Hematopoietic multipotent progenitor cell treated with erythropoietin and hydrocortisone succinate and interleukin-3 and kit ligand, for 17 days (in vitro differentiated cells): ENCODE results near the gene FGD5.
A peak's percentile ranks its signal among the peaks of the same experiment; 100 is the strongest.

Experiments used
- DNase-seq: peaks from one replicate; pipeline ENCODE4 v3.0.0-alpha.2; 2015; ENCODE audit warnings: low spot score

Gene FGD5

DNA sequence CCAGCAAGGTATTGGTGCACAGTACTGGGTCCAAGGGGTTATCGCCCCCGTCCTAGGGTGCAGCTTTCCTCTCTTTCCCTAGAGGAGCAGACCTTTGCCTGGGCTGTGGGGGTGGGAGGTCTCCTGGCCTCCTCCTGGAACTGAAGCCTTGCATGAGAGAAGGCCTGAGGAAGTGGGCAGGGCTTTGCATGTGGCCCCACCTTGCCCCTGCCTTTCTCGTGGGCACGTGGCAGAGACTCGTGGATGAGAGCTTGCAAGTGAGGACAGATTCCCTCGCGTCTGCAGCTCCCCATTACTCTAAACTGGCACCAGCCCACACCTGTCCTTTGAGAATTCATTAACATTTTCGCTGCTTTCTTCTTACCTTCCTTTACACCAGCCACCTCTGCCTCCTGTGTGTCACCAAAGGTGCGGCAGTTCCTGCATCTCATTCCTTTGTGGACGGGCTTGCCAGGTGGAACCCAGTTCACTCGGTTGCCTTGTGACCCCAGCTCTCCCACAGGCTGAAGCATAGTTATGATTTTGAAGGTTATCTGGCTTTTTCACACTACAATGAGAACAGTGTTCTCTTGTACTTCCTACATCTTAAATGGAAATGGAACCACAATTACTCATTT is 87.7 kb downstream of the FGD5 start:
- no peak for DNase-seq

DNA sequence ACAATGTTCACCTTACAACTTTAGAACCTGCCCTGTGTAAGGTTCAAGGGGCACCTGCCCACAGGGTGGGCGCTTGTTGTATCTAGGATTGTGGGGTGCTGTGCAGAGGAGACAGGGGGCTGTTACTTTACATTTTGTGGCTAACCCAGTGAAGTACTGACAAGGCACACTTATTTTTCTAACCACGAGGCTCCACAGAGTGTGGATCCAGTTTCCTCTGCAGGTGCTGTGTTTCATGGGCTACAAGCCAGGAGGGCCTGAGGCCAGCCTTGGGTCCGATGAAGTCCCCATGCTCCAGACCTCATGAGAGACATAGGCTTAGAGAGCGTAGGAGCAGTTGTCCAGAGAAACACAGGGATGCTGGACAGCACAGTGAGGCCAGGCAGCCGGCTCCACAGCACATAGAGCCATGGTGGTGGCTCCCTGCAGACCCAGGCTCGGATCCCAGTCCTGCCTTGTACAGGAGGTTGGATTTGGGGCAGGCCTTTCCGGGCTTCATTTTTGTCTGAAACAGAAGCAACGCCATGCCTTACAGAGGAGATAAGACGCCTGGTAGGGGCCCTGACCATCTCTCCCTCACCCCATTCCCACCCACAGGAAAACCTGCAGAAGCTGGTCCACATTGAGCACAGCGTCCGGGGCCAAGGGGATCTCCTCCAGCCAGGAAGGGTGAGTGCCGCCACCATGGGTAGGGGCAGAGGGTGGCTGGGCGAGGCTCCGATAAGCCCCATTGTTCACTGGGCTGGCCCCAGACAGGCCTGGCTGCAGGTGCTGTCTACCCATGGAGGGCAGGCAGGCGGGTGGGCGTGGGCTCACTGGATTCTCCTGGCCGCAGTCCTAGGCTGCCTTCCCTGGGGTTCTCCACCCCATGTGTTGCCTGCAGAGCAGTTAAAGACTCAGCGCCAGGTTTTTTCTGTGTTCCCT is 88.5 kb downstream of the FGD5 start:
- no peak for DNase-seq

DNA sequence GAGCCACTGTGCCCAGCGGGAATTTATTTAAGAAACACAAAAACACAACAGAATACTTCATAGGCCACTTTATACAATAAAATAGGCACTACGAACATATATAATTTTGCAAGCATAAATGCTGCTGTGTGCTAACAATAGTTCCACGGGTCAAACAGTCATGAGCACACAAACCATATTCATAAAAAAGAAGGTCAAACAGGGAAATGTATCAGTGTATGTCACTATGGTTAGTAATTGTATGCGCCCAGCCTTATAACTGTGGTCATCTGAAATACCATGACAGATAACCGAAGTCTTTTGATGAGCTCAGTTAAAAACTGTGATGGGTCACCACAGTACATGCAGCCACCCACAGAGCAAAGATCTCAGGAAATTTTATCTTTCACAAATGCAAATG is 90.5 kb downstream of the FGD5 start:
- no peak for DNase-seq

DNA sequence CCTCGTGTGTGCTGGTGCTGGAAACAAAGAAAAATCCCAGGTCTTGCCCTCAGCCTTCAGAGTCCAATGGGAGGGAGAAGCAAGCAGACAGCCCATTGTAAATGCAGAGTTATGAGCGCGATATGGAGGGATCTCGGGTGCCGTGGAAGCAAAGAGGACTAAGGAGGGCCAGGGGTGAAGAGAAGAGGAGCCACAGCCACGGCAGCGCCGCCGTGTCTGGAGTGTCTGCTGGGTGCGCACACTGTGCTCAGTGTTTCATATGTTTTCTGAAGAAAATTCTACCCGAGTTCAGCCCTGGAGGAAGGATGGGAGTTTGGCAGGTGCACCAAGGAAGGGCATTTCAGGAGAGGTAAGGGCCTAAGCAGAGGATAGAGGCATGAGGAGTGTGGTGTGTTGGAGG is 92.9 kb downstream of the FGD5 start:
- no peak for DNase-seq

DNA sequence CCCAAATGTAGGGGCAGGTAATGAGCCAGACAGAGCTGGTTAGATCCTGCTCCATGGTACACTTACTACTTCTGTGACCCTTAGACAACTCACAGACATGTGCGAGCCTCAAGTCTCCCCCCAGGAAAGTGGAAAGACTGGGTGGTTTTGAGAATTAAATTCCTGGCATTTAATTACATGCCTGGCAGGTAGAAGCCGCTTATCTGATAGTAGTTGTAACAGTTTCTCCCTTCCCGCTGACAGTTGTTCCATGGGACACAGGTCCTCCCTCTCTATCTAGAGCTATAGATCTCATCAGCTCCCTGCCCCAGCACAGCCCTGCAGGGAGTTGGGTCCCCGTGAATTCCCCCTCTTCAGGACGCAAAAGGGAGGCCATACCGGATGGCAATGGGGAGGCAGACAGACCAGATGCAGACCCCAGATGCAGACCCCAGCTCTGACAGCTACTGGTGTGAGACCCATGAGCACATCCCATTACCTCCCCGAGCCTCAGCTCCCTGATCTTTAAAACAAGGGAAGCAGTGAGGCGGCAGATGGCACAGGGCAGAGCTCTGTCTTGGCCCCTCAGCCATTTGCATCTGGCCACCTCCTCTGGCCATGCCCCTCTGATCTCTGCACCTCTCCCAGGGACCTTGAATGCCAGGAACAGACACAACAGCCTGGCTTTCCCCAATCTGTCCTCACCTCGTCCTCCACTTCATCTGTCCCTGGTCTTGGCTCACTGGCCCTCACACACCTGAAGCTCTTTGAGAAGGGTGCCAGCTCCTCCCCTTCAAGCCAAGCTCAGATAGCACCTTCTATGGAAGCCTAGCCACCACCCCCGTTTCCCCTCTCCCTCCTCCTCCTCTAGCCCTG is 94.5 kb downstream of the FGD5 start:
- DNase-seq = no peak

DNA sequence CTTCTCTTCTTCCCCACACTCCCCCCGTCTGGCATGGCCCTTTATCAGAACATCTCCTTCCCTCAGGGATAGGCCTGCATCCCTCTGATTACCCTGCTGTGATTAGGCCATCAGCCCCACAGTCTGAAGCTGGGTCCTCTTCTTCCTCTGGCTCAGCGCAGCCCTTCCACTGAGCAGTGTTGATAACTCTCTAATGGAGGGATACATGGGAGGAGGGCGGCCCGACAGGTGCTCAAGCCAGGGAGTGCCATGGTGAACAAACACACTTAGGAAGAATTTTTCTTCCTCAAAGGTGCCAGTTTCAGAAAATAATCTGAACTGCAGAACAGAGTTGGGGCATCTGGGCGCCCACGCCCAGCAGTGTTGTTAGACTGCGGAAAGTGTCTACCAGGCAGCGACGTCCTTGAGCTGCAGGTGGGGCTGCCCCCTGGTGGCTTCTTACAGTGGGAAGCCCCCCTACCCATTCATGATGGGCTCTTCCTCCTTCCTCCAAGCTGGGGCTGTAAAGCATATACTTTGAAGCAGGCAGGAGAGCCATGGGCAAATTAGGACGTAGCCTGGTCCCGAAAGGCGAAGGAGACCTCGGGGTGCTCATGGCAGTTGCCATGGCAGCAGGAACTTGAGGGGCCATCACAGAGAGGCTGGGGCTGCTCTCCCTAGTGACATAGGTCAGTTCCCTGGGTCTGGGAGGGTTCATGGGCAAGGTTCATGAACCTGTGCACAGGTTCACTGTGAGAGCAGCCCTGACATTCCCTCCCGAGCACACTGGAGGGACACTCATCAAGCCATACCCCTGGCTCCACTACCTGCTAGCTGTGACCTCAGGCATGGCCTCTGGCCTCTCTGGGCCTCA is 95.4 kb downstream of the FGD5 start:
- DNase-seq = no peak

DNA sequence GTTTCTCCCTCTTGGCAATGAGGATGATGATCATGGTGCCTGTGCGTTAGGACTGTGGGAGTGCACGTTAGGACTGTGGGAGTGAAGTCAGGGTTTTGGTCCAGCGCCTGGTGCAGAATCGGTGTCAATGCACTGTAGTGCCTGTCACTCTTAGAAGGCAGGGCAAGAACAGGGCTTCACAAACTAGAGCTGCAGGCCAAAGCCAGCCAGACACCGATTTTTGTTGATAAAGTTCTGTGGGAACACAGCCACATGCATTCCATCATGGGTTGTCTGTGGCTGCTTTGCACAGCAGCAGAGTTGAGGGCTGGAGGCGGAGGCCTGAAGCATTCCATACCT is 96.0 kb downstream of the FGD5 start:
- no peak for DNase-seq

DNA sequence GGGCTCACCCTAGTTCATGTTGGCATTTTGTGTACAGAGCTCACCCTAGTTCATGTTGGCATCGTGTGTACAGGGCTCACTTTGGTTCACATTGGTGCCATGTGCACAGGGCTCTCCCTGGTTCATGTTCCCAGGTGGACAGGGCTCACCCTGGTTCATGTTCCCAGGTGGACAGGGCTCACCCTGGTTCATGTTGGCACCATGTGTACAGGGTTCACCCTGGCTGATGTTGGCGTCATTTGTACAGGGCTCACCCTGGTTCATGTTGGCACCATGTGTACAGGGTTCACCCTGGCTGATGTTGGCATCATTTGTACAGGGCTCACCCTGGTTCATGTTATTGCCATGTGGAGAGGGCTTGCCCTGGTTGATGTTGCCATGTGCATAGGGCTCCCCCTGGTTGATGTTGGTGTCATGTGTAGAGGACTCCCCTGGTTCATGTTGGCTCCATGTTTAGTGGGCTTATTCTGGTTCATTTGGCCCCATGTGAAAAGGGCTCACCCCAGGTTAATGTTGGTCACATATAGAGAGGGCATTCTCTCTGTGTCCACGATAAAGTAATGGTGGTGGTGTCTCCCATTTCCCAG is 97.0 kb downstream of the FGD5 start:
- DNase-seq = no peak

DNA sequence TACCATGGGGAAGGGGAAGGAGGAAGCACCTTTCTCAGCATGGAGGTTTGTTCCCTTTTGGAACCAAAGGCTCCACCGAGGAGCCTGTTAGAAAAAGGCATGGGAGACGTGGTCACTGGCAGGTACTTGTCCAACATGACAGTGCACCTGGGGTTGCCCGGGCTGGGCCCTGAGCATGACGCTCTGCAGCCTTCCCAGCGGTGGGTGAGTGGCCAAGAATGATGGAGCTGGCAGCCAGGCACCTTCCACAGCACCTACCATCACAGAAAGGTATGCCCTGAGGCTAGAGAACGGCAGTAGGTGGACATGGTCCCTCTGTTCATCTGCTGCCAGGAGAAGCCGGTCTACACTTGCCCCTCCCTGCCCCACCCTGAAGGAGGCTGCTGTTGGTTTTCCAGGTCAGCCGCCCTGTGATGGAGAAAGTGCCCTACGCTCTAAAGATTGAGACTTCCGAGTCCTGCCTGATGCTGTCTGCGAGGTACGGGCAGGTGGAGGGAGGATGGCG is 99.6 kb downstream of the FGD5 start:
- no peak for DNase-seq

DNA sequence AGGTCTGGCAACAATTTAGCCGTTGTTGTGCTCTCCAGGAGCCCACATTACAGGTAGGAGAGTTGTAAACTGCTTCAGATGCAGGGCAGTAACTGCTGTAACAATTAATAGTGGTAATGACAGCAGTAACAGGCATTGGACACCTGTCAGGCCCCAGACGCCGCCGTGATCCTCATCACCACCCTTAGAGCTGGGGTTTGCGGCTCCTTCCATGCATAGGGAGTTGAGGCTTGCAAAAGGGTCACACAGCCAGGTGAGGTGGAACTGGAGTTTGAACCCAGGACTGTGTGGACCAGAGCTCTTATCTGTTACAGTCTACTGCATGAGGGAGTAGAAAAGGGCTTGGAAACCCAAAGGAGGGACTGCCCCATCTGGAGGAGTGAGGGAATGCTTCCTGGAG is 101.8 kb downstream of the FGD5 start:
- DNase-seq = no peak

DNA sequence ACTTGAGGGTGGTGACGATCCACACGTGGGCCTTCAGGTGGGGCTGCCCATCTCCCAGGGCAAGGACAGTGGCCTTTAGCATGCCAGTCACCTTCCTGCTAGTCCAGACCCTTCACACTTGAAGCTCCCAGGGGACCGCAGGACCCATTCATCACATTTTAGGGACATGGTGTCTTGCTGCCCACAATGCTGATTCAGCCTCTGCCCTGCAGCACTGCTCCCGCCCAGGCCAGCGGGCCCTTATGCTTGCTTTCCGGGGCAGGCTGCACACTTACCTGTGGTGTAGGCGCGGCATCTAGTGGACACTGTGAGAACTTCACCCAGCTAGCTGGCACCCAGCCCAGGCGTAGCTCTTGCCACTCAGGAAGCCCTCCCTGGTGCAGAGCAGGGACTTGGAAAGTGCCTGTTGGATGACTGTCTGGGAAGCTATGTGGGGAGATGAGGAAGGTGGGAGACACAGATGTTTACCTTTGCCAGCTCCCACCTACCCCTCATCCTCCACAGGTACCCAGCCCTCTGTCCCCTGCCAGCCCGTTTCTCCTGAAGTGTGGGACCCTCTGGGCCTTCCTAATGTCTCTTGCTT is 102.4 kb downstream of the FGD5 start:
- peak; percentile 82 for DNase-seq

DNA sequence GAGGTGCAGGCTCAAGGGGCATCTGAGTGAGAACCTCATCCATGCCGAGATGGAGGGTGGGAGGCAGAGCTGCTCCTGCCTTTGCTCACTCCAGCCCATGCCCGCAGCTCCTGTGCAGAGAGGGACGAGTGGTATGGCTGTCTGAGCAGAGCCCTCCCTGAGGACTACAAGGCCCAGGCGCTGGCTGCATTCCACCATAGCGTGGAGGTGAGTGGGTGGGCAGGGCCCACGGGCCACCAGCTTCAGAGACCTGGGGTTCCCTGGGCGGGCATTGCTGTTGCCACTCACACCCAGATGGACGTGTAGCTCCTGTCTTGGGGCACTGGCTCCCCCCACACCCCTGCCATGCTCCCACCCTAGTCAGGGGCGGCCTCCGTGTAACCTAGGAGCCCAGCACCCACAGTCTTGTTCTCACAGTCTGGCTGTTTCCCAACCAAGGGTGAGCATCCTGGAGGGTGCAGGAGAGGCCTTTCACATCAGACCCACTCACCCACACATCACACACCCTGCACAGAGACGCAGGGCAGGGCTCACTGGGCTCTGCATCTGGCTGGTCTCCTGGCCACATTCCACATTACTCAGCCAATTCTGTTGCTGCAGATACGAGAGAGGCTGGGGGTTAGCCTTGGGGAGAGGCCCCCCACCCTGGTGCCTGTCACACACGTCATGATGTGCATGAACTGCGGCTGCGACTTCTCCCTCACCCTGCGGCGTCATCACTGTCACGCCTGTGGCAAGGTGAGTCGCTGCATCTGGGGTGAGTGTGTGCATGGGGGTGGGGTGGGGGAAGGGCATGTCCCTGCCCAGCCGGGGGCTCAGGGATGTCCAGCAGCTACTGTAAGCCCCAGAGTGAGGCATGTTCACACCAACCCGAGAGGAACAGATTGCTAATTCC is 103.3 kb downstream of the FGD5 start:
- no peak for DNase-seq

DNA sequence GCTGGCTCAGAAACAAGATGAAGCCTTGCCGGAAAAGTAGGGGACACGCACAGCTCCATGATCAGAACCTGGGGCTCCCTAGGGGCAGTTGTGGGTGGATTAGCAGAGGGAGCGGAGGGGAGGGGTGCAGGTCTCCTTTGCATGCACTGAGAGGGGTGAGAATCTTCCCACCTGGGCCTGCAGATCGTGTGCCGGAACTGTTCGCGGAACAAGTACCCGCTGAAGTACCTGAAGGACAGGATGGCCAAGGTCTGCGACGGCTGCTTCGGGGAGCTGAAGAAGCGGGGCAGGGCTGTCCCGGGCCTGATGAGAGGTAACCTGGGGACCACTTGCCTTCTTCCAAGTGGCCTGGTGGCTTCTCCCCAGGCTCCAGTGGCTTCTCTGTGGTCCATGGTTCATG is 104.1 kb downstream of the FGD5 start:
- no peak for DNase-seq

DNA sequence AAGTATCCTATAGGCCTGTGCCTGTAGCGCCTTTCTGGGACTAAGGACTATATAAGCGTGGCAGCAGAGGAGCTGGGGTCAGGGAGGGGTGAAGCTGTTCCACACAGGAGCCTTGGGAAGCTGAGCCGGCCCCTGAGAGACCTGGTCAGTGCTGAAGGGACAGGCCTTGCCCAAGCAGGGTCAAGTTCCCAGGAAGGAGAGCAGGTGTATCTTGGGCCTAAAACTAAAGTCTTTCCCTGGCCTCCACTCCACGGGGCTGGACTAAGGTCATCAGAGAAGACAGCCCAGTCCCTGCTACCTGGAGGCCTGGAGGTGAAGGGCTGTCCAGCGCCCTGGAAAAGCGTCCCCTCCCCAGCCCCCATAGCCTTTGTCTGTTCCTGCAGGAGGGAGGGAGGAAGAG is 104.7 kb downstream of the FGD5 start:
- no peak for DNase-seq

DNA sequence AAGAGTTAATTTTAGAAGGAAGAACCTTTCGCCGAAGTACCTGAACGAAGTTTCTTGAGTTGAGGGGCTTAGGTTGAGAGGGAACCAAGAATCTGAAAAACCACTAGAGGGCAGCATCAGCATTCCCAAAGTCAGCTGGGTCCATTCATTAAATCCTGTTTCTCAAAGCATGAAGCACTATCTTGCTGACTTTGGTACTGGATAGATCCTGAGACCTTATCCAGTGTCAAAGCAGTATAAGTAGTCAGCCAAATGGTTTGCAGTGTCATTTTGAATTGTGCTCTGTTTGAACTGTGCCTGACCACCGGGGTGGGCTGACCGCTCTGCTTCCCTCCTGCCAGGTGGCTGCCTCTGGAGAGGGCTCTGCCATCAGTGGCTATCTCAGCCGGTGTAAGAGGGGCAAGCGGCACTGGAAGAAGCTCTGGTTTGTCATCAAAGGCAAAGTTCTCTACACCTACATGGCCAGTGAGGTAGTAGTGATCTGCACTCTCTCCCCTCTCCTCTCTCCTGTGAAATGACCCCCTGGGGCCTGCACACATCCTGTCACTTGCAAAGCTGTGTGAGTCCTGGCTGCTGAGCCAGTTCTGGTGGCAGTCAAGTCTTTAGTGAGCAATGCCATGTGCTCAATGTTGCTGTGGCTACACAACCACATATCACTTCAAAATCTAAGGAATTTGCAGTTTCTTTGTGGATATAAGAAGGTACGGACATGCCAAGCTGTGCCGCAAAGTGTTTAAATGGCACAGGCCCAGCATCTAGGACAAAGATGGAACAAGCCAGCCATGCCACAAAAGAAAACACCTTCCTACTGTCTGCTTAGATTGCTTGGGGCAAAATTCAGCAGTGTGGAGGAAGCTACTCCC is 107.2 kb downstream of the FGD5 start:
- peak; percentile 71 for DNase-seq

DNA sequence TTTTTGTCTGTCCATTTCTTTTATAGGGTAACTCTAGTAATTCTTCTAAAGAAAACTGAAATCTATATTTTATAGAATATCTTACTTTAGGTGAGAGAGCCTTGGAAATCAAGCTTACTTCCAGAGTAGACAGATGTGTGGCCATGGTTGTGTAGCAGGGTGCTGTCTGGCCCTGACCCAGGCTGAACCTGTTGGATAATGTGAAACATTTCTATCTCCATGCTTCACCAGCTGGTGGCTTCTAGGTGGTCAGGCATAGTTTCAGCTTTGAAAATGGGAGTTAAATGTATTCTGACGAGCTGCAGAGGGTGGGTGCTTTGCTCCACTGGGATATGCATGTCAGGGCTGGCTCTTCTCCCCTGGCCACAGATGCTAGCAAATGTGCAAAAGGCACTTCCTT is 107.8 kb downstream of the FGD5 start:
- DNase-seq = no peak

DNA sequence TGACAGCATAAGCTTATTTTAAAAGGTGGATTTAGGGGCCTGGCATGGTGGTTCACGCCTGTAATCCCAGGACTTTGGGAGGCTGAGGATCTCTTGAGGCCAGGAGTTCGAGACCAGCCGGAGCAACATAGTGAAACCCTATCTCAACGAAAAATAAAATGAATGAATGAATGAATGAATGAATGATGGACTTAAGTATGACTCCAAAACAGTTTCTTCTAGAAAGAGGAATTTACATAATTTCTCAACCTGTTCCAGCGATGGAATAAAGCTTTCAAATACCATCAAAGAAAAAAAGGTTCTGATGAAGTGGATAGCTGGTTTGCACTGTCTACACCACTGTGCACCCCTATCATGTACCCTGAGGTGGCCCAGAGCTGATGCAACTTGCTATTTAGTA is 108.5 kb downstream of the FGD5 start:
- no peak for DNase-seq

DNA sequence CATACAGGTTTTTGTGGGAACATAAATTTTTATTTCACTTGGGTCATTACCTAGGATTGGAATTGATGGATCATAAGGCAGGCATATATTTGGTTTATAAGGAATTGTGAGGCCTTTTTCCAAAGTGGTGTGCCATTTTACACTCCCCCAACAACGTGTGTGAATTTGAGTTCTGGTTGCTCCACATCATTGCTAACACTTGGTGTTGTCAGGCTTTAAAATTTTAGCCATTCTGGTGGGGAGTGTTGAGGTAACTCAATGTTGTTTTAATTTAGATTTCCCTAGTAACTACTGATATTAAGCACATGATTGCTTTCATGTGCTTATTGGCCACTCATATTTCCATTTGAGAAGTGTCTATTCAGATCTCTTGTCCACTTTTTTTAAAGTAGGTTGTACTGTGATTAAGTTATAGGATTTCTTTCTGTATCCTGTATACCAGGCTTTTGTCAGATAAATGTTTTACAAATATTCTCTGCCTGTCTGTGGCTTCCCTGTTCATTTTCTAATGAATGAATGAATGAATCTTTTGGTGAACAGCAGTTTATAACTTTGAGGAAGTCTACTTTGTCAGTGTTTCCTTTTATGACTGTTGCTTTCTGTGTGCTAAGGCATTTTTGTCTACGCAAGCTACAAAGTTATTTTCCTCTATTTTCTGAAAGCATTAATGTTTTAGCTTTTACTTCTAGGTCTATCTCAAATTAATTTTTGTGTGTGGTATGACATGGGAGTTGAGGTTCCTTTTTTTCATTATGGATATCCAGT is 110.7 kb downstream of the FGD5 start:
- no peak for DNase-seq
